ENCODE measurements around the gene PPA1.
"Not testable (repeated sequence)": the region's sequence is repeated elsewhere in the genome, so short reads cannot be mapped to it uniquely, and the experiment has no call there.

PPA1 gene

GRCh38 chr10:70253878-70254765 is 20.9 kb upstream of the PPA1 start:
- no peak for TF ChIP-seq CTCF (IDR thresholded peaks at IDR 0.05)
- Mint-ChIP-seq H3K4me1 (peaks cover 14% of the 10 kb centered on the region), H3K36me3 (ENCODE audit: low read depth) (no peaks in the 10 kb centered on the region)

GRCh38 chr10:70250961-70251680 is 17.9 kb upstream of the PPA1 start:
- TF ChIP-seq CTCF (IDR thresholded peaks at IDR 0.05), result no peak
- Mint-ChIP-seq H3K27ac (no peak overlapping the region), H3K36me3 (ENCODE audit: low read depth) (no peaks in the 10 kb centered on the region)

More at GRCh38 chr10:70253878-70254765, 20.9 kb upstream of the PPA1 start:
- Mint-ChIP-seq H3K4me3 (no peak overlapping the region), H3K27ac (no peak overlapping the region), H3K27me3 (ENCODE audit: low read depth, poor library complexity) (peaks cover 23% of the 10 kb centered on the region), H3K9me3 (peaks cover 31% of the 10 kb centered on the region)
- no peak for DNase-seq

GRCh38 chr10:70247360-70247759 is 14.1 kb upstream of the PPA1 start:
- H3K27ac Mint-ChIP-seq, result no peak overlapping the region

More at GRCh38 chr10:70250961-70251680, 17.9 kb upstream of the PPA1 start:
- Mint-ChIP-seq H3K9me3 (peaks cover 31% of the 10 kb centered on the region), H3K4me1 (peaks cover 15% of the 10 kb centered on the region), H3K4me3 (no peak overlapping the region), H3K27me3 (ENCODE audit: low read depth, poor library complexity) (peaks cover 22% of the 10 kb centered on the region)
- no peak for DNase-seq

GRCh38 chr10:70241081-70241480 is 7.9 kb upstream of the PPA1 start:
- H3K4me1 Mint-ChIP-seq, result peaks cover 4% of the 10 kb centered on the region
- TF ChIP-seq CTCF (IDR thresholded peaks at IDR 0.05), result no peak

More at GRCh38 chr10:70247360-70247759, 14.1 kb upstream of the PPA1 start:
- Mint-ChIP-seq H3K4me1 (peaks cover 5% of the 10 kb centered on the region), H3K36me3 (ENCODE audit: low read depth) (no peaks in the 10 kb centered on the region), H3K9me3 (peaks cover 25% of the 10 kb centered on the region), H3K4me3 (no peak overlapping the region), H3K27me3 (ENCODE audit: low read depth, poor library complexity) (peaks cover 45% of the 10 kb centered on the region)
- no peak for DNase-seq
- TF ChIP-seq CTCF (IDR thresholded peaks at IDR 0.05), result no peak

GRCh38 chr10:70239986-70240385 is 6.8 kb upstream of the PPA1 start:
- not testable (repeated sequence) for H3K27ac Mint-ChIP-seq; H3K36me3 Mint-ChIP-seq (ENCODE audit: low read depth); H3K4me1 Mint-ChIP-seq; H3K4me3 Mint-ChIP-seq; DNase-seq
- peaks cover 40% of the 10 kb centered on the region for H3K9me3 Mint-ChIP-seq
- H3K27me3 Mint-ChIP-seq (ENCODE audit: low read depth, poor library complexity), result peaks cover 32% of the 10 kb centered on the region

More at GRCh38 chr10:70241081-70241480, 7.9 kb upstream of the PPA1 start:
- DNase-seq, result no peak
- Mint-ChIP-seq H3K9me3 (peaks cover 40% of the 10 kb centered on the region), H3K4me3 (no peak overlapping the region), H3K27ac (no peak overlapping the region), H3K36me3 (ENCODE audit: low read depth) (no peaks in the 10 kb centered on the region), H3K27me3 (ENCODE audit: low read depth, poor library complexity) (peaks cover 37% of the 10 kb centered on the region)

- not testable (repeated sequence) for H3K4me3 Mint-ChIP-seq; DNase-seq; H3K36me3 Mint-ChIP-seq (ENCODE audit: low read depth); H3K27ac Mint-ChIP-seq
- H3K9me3 Mint-ChIP-seq, result peaks cover 40% of the 10 kb centered on the region
- H3K27me3 Mint-ChIP-seq (ENCODE audit: low read depth, poor library complexity), result peaks cover 26% of the 10 kb centered on the region
- H3K4me1 Mint-ChIP-seq, result peaks cover 16% of the 10 kb centered on the region
Measured at GRCh38 chr10:70239077-70239976, 6.1 kb upstream of the PPA1 start.

GRCh38 chr10:70237958-70238536 is 4.8 kb upstream of the PPA1 start:
- H3K9me3 Mint-ChIP-seq, result peaks cover 40% of the 10 kb centered on the region
- H3K36me3 Mint-ChIP-seq (ENCODE audit: low read depth); DNase-seq; H3K27ac Mint-ChIP-seq; H3K4me3 Mint-ChIP-seq: not testable (repeated sequence)
- peaks cover 24% of the 10 kb centered on the region for H3K4me1 Mint-ChIP-seq
- peaks cover 15% of the 10 kb centered on the region for H3K27me3 Mint-ChIP-seq (ENCODE audit: low read depth, poor library complexity)
